Activated CD8-positive, alpha-beta memory T cell treated with anti-CD3 and anti-CD28 coated beads, Interleukin-2, amount 50 U/mL, for 4 hours (primary cell): ENCODE data around the gene DRD2.

ENCODE experiments used
- DNase-seq: peaks from one replicate; pipeline ENCODE4 v3.0.0-alpha.2; 2020

DRD2 gene

DNA sequence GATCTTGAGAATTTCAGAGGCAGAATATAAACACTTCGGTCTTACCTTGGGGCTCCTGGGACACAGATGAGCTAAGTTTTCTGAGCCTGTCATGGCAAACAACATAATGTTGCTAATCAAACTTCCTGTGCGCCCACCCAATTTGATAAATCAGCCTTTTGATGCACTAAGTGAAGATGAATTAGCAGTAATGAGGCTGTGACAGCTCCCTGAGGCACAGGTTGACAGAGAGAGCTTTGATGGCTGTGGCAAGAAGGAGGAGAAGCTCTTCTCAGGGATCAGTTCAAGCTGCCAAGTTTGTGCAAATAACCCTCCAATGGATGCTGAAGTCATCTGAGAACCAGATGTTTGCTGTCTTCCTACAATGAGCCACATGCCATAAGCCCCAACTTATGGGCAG lies 34.4 kb downstream of the DRD2 start:
- DNase-seq = no peak

GRCh38 chr11:113436672-113437252 lies 38.4 kb downstream of the DRD2 start:
- no peak for DNase-seq

GRCh38 chr11:113435190-113435968 lies 39.8 kb downstream of the DRD2 start:
- no peak for DNase-seq

DNA sequence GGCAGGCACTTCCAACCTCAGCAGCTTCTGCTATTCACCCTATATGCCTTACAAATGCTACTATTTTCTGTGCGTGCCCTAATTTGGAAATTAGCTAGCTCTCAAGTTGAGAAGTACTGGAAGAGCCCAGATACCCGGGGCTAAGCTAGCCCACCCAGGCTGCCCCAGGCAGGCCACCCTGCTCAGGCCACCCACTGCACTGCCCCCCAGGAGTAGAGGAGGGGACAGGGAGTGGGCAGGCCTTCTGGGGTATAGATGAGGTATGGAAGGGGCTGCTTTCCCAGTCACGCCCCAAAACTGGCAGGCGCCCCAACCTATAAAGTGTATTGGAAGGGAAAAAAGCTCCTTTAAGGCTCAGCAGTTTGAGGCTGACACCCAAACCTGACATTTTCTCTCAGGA lies 43.5 kb downstream of the DRD2 start:
- DNase-seq = no peak

DNA sequence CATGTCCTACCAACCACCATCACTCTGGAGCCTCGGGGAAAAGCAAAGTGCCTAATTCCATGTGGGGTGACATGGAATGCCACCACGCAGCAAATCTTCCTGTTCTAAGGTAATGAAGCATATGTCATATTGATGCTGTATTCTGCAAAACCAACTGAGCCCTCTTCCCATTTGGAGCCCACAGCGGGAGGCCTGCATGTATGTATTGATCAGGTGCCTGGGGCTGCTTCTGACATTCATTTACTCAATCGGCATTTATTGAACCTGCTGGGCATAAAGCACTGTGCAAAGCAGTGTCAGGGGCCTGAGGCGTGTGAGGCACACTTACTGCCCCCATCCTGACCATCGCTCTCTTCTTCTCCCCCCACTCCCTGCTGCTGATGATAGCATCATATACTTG lies 48.5 kb downstream of the DRD2 start:
- no peak for DNase-seq

- no peak for DNase-seq
Observed at GRCh38 chr11:113420808-113421207, 54.4 kb downstream of the DRD2 start.

DNA sequence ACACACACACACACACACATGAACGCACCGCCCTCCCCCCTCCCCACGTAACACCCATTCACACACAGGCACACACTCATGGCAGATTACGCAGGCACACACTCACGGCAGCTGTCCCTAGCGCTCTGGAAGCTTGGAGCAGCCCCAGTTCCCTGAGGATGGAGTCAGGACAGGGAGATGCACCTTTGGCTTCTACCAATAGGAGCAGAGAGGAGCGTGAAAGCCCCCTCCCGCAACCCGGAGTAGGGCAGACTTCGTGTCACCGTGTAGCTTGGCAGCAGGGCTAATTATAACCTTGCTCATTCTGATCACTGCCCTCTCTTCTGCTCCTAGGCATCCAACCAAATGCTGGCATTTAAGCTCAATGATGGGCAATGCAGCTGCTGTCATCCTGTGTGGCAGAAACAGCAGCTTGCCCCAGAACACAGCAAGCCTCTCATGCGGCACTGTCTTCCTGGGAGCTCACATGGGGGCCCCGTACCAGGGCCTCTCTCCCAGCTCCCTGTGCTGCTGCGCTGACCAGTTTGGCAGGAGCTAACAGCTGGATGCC lies 55.7 kb downstream of the DRD2 start:
- no peak for DNase-seq

DNA sequence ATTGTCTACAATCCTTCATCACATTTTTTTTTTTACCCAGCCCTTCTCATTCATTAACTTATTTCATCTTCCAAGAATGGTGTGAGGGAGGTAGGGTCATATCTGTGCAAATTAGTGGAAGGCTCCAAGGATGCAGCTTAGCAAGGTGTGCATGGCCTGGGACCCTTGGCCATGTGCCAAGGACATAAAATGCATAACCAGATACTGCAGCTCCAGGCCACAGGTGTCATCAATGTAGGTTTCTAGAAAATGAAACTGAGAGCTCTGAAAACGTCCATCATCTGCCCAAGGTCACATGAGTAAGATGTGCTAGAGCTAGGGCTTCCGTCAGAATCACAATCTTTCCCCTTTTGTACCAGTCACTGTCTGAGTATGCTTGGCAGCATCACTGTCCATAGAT lies 57.8 kb downstream of the DRD2 start:
- DNase-seq = no peak

DNA sequence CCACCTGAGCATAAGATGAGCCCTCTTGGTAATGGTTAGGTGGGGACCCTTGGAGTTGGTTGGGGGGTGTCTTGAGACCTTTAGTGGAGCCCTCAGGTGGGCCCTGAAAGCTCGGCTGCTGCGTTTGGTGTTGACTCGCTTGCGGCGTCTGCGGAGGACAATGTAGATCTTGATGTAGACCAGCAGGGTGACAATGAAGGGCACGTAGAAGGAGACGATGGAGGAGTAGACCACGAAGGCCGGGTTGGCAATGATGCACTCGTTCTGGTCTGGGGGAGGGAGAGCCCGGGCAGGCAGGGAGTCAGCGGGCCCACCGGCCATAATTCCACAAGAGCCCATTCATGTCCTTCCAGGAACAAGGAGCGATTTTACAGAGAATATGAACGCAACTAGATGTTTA lies 59.9 kb downstream of the DRD2 start:
- DNase-seq = no peak

DNA sequence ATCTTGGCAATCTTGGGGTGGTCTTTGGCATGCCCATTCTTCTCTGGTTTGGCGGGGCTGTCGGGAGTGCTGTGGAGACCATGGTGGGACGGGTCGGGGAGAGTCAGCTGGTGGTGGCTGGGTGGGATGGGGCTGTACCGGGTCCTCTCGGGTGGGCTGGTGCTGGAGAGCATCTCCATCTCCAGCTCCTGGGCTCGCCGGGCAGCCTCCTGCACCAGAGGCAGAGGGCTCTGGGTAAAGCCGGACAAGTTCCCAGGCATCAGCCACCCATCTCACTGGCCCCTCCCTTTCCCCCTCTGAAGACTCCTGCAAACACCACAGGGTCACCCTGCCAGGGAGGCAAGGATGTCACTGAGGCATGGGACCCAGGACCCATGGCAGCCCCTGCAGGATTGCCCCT lies 62.5 kb downstream of the DRD2 start:
- DNase-seq = no peak

DNA sequence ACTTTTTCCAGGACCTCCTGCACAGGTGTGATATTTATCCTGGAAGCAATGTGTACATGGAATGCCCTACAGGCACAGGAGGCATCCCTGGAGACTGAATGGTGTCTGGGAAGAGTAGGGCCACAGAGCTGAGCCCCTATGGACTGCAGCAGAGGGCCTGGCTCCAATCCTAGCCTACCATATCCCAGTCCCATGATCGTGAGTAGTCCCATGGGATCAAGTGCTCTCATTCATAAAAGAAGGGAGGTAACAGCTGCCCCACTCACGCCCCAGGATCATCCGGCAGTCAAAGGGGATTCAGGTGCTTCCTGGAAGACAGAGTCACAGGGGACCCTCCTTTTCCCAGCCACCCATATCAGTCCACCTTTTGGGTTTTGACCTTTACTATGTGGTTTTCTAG lies 63.7 kb downstream of the DRD2 start:
- DNase-seq = no peak

- no peak for DNase-seq
Observed at GRCh38 chr11:113410414-113411135, 64.6 kb downstream of the DRD2 start.

GRCh38 chr11:113409526-113409925 lies 65.7 kb downstream of the DRD2 start:
- no peak for DNase-seq

DNA sequence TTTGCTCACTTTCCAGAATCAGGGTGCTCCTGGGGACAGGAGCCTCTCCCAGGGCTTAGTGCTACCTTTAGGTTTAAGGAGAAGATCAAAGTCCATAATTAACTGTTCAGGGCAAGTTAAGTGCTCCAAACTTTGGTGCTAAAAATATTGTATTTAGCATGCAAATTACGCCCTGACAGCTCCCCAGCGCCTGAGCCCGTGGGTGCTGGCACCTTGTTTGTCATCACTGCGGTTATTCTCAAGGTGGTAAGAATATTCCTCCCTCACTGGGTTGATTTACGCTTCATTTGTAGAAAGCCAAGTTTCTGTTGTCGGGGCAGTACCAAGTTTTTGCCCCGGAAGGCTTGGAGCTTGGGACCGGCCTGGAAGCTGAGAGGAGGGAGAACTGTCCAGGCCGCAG lies 66.3 kb downstream of the DRD2 start:
- no peak for DNase-seq

DNA sequence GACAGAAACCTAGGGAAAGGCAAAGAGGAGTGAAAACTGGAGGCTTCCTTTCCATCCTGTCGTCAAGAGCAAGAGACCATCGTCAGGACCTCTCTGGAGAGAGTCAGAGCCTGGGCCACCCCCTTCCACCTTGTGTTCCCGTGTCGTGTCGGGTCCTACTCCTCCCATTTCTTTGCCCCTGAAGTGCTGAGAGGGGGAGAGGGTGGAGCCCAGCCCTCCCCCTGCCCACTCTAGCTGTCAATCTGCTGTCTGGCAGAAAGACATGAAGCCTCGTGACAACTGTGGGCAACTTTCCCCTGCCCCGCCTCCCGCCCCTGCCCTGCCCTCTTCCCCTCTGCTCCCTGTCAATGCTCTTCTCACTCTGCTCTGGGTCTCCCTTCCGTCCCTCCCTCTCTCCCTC lies 67.0 kb downstream of the DRD2 start:
- DNase-seq = no peak

DNA sequence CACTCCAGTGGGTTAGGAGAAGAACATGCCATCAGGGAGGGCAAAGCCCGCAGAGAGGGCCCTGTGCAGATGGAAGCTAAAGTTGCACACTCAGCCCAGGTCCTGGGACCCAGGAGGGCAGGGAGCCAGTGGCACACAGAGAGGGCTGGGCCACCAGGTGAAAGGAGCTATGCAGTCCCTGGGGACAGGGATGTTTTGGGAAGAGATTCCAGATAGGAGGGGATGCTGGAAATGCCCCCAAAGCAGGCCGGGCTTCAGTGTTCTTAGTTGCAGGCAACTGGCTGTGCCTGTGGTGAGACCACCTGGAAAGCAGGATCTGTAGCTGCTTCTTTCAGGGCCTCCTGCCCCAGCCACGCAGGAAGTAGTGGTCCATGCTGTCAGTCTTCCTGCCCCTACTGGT lies 68.0 kb downstream of the DRD2 start:
- no peak for DNase-seq

GRCh38 chr11:113405724-113406478 lies 69.3 kb downstream of the DRD2 start:
- no peak for DNase-seq

- no peak for DNase-seq
Observed at GRCh38 chr11:113404859-113405430, 70.3 kb downstream of the DRD2 start.

- DNase-seq = no peak
Observed at GRCh38 chr11:113401718-113402117, 73.5 kb downstream of the DRD2 start.

- no peak for DNase-seq
Observed at GRCh38 chr11:113400631-113401230, 74.5 kb downstream of the DRD2 start.

DNA sequence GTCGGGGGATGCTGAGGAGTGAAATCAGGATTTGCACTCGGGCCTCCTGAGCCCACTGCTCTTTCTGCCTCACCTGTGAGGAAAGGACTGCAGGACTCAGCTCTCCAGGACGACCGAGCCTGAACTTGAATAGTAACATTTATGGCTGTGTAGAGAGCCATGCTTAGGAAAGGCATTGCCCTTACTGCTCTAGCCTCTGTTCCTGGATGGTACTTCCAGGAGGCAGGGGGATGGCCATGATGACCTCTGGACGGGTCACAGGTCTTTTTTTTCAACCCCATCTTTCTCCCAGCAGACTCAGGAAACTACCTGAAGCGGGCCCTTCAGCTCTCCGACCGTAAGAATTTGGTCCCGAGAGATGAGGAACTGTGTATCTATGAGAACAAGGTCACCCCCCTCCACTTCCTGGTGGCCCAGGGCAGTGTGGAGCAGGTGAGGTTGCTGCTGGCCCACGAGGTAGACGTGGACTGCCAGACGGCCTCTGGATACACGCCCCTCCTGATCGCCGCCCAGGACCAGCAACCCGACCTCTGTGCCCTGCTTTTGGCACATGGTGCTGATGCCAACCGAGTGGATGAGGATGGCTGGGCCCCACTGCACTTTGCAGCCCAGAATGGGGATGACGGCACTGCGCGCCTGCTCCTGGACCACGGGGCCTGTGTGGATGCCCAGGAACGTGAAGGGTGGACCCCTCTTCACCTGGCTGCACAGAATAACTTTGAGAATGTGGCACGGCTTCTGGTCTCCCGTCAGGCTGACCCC lies 76.3 kb downstream of the DRD2 start:
- DNase-seq = no peak

DNA sequence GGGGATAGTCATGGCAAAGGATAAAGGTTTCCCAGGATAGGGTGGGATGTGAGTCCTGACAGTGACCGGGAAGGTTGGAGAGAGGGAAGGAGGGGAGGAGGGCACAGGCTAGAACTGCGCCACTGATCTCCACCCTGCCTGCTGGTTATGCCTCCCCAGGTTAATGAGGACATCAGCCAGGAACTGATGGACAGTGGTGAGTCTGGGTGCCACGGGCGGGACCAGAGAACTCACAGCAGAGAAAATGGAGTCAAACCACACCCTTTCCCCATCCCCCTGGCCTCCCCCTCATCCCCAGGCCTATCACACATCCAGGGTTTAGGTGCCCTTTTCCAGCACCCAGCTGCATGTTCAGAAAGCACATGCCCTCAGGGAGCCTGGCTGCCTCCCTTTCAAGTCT lies 77.4 kb downstream of the DRD2 start:
- no peak for DNase-seq
